ENCODE results near the gene PROS1. TPM values are rescaled to one million over a fixed set of nuclear protein-coding genes. Genes with fewer than 3 reads are reported as not detected.
A peak's percentile ranks its signal among the peaks of the same experiment; 100 is the strongest.

PROS1 gene
- polyA plus RNA-seq (2012; rRNA removed): 9.1 and 15.0 TPM in 2 replicates
- polyA plus RNA-seq (2012; cell fraction: cytosol; rRNA removed): 16.6 and 17.8 TPM in 2 replicates
- 4.6 and 9.2 TPM in 2 replicates for polyA plus RNA-seq (2012; cell fraction: nucleus; rRNA removed)

GRCh38 chr3:93973131-93974126, at the start of gene PROS1:
Gene PROS1, minus strand, starts transcription at chr3:93973896. Its CDS starts 147 bp downstream, at chr3:93973749.
- WGBS (ENCODE audit: low lambda C conversion rate): 1% methylated on average over 31 of the region's 53 CpGs
- Histone ChIP-seq H4K20me1 (ENCODE audit: insufficient read depth) (no peaks in the 10 kb centered on the region), H3K9me3 (no peaks in the 10 kb centered on the region), H3K79me2 (ENCODE audit: insufficient read depth) (no peaks in the 10 kb centered on the region), H2AFZ (ENCODE audit: low read depth) (peak within 1 kb of the TSS; percentile 97), H3K9me2 (no peaks in the 10 kb centered on the region), H3K36me3 (replicated peaks in 1 of 2; ENCODE audit: control insufficient read depth in 1 of 2, insufficient read depth in 2 of 2, low read length in 1 of 2) (no peaks in the 10 kb centered on the region), H3K27ac (ENCODE audit: low read depth in 2 of 2, low read length in 1 of 2) (peak within 1 kb of the TSS; percentile 73 to 94), H3F3A (replicated peaks; ENCODE audit: insufficient read depth) (peaks cover 9% of the 10 kb centered on the region), H3K4me3 (ENCODE audit: low read depth in 2 of 2, low read length in 1 of 2) (peak within 1 kb of the TSS; percentile 71 to 75), H3K4me1 (ENCODE audit: control insufficient read depth in 1 of 2, insufficient read depth in 2 of 2, low read depth in 1 of 2, low read length in 1 of 2) (peaks cover 0 to 2% of the 10 kb centered on the region in 2 experiments; a peak in 1 of 4 replicates), H3K9ac (peak within 1 kb of the TSS; percentile 60), H3K27me3 (ENCODE audit: insufficient read depth) (no peaks in the 10 kb centered on the region), H3K4me2 (peak within 1 kb of the TSS; percentile 79)
- peak; percentile 86 for DNase-seq
- ChIA-PET POLR2A (interaction anchor here (0.8 to 1.2 kb wide), 4 partner anchors 8 to 93 kb away, joined by 3 to 6 read pairs (median 3); partner anchors contain the start of genes DHFR2 and NSUN3), CTCF (interaction anchor here (0.6 to 1.7 kb wide), 7 partner anchors 8 to 73 kb away, joined by 3 to 7 read pairs (median 3); no protein-coding TSS in a partner anchor)
- TF ChIP-seq CTCF (IDR thresholded peaks at IDR 0.05): no peak; the same call in 1 of the 2 replicates
- TF ChIP-seq EP300 (IDR thresholded peaks at IDR 0.05; ENCODE audit: borderline replicate concordance in 1 of 2, low read depth in 1 of 2, low read length in 1 of 2): peak in 1 of 2 experiments; percentile 26; a peak in 1 of 4 replicates
- no peak for TF ChIP-seq GATA2 (CRISPR knock-in tag; IDR thresholded peaks at IDR 0.05)
- TF ChIP-seq PBX3 (IDR thresholded peaks at IDR 0.05): no peak
- no peak for TF ChIP-seq NRF1 (IDR thresholded peaks at IDR 0.05; ENCODE audit: low read depth, low read length)
- no peak for TF ChIP-seq USF2 (IDR thresholded peaks at IDR 0.05; ENCODE audit: borderline replicate concordance, low read depth, low read length)
- peak; percentile 26 for TF ChIP-seq RAD21 (IDR thresholded peaks at IDR 0.05; ENCODE audit: low read length)
- peak; percentile 53 for TF ChIP-seq ELF1 (IDR thresholded peaks at IDR 0.05)
- TF ChIP-seq SMC3 (IDR thresholded peaks at IDR 0.05; ENCODE audit: low read depth, low read length): peak; percentile 12; the same call in 1 of the 2 replicates
- 0 out of 2 replicates have a peak, but pooled peaks have one; percentile 15 for TF ChIP-seq MAX (IDR thresholded peaks at IDR 0.05; ENCODE audit: low read depth)
- TF ChIP-seq CHD2 (IDR thresholded peaks at IDR 0.05; ENCODE audit: low read length, partially characterized antibody): peak; percentile 77
- 0 out of 2 replicates have a peak, but pooled peaks have one; percentile 49 for TF ChIP-seq SIN3A (IDR thresholded peaks at IDR 0.05; ENCODE audit: borderline replicate concordance, low read depth, low read length)
- peak; percentile 74 for TF ChIP-seq TAF1 (IDR thresholded peaks at IDR 0.05; ENCODE audit: borderline replicate concordance, low read depth, low read length)
- TF ChIP-seq YY1 (IDR thresholded peaks at IDR 0.05; ENCODE audit: low read depth): no peak
- no peak for TF ChIP-seq JUND (IDR thresholded peaks at IDR 0.05)
